Measurements from ENCODE around the gene MAP2K7.

The MAP2K7 gene

DNA sequence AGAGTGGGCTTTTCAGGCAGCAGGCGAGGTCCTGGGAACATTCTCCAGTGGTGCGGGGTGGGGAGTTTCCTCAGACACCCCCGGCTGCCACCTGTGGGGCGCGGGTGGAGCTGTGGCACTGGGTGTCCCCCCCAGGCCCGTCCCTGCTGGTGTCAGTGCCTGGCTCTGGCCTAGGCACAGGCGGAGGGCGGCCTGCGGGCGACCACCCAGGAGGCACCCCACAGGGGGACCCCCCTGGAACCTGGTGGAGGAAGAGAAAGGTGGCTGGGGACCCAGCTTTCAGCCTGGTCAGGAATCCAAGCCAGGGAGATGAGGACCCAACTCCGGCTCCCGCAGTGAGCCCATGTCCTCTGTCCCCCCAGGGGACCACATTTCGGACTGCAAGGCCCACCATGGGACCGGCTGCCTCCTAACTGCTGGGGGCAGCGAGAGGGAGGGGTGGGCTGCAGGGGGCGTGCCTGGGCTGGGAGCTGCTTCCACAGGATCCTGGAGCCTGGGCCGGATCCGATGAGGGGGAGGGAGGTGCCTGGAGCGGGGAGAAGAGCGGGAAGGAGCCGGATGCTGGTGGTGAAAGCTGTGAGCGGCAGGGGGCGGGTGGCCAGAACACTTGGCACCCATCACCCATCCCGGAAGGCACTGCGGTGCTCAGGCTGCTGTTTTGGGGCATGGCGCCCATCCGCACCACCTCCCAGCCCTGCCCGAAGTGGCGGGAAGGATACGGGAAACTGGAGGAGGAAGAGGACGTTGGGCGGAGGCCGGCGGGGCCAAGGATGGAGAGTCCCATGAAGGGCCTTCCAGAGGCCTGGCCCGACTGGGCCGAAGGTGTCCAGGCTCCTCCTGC, 27.8 kb downstream of the MAP2K7 start:
- TF ChIP-seq, protein P1, sequence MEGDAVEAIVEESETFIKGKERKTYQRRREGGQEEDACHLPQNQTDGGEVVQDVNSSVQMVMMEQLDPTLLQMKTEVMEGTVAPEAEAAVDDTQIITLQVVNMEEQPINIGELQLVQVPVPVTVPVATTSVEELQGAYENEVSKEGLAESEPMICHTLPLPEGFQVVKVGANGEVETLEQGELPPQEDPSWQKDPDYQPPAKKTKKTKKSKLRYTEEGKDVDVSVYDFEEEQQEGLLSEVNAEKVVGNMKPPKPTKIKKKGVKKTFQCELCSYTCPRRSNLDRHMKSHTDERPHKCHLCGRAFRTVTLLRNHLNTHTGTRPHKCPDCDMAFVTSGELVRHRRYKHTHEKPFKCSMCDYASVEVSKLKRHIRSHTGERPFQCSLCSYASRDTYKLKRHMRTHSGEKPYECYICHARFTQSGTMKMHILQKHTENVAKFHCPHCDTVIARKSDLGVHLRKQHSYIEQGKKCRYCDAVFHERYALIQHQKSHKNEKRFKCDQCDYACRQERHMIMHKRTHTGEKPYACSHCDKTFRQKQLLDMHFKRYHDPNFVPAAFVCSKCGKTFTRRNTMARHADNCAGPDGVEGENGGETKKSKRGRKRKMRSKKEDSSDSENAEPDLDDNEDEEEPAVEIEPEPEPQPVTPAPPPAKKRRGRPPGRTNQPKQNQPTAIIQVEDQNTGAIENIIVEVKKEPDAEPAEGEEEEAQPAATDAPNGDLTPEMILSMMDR (conservative IDR thresholded peaks at IDR 0.05; ENCODE audit: low read length): no peak
- no peak overlapping the region for H3K4me3 ChIP-seq (ENCODE audit: low read length)
- no peak for DNase-seq (ENCODE audit: low read depth)

DNA sequence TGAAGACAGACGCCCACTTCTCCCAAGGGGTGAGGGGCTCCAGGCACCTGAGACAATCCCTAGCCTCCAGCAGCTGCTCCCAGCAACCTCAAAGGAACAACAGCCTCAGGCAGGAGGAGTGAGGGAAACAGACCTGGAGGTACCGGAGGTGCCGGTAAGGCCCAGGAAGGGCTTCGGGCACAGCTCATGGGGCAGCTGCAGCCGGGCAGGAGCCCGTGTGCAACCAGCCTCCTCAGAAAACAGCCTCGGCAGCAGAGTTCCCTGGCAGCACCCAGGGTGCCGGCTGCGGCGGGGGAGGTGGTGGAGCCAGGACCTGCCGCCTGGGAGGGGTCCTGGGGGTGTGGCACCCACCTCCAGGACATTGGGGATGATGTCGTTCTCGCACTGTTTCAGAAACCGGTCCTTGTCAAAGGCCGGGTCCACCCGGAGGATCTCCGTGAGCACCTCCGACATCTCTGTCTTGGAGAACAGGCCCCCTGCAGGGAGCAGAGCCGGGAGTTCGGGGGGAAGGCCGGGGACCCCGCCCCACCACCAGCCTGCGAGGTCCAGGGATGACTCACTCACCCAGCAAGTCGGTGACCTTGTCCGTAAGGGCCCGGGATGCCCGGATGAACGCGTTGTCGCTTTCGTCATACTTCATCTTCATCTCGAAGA, 28.7 kb downstream of the MAP2K7 start:
- TF ChIP-seq, protein P1 (conservative IDR thresholded peaks at IDR 0.05; ENCODE audit: low read length): no peak
- DNase-seq (ENCODE audit: low read depth): no peak
- no peak overlapping the region for H3K4me3 ChIP-seq (ENCODE audit: low read length)

DNA sequence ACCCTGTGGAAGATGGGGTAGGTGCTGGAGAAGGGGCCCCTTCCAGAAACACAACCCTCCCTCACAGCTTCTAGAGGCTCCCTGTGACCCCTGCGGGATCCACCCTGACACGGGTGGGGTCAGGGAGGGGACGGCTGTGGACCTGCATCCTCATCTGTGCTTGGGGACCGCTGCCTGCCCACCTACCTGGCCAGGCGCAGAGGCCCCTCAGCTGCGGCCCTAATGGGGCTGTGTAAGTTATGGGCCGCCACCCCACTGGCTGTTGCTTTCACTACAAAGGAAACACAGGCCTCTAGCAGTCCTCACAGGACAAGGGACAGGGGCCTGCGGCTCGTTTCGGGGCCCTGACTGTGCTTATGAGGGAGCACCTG, 29.2 kb downstream of the MAP2K7 start:
- no peak overlapping the region for H3K4me3 ChIP-seq (ENCODE audit: low read length)
- TF ChIP-seq, protein P1 (conservative IDR thresholded peaks at IDR 0.05; ENCODE audit: low read length): no peak
- no peak for DNase-seq (ENCODE audit: low read depth)

DNA sequence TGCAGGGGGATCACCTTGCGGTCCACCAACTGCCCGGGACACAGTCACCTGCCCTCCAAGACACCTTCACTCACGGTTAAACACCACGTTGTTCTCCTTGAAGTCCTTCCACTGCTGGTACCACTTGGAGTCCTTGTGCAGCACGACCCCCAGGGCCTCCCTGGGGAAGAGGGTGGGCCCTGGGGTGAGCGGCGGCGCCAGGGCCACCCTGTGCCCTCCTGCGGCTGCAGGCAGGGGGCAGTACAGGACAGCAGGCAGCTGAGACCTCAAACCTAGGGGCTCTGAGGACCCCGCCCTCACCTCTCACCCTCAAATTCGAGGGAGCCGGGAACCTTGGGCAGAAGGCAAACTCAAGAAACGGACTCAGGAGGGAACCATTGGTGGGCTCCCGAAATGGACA, 29.7 kb downstream of the MAP2K7 start:
- TF ChIP-seq, protein P1 (conservative IDR thresholded peaks at IDR 0.05; ENCODE audit: low read length): 0 out of 2 replicates have a peak, but pooled peaks have one; percentile 7
- H3K4me3 ChIP-seq (ENCODE audit: low read length): no peak overlapping the region
- DNase-seq (ENCODE audit: low read depth): no peak

DNA sequence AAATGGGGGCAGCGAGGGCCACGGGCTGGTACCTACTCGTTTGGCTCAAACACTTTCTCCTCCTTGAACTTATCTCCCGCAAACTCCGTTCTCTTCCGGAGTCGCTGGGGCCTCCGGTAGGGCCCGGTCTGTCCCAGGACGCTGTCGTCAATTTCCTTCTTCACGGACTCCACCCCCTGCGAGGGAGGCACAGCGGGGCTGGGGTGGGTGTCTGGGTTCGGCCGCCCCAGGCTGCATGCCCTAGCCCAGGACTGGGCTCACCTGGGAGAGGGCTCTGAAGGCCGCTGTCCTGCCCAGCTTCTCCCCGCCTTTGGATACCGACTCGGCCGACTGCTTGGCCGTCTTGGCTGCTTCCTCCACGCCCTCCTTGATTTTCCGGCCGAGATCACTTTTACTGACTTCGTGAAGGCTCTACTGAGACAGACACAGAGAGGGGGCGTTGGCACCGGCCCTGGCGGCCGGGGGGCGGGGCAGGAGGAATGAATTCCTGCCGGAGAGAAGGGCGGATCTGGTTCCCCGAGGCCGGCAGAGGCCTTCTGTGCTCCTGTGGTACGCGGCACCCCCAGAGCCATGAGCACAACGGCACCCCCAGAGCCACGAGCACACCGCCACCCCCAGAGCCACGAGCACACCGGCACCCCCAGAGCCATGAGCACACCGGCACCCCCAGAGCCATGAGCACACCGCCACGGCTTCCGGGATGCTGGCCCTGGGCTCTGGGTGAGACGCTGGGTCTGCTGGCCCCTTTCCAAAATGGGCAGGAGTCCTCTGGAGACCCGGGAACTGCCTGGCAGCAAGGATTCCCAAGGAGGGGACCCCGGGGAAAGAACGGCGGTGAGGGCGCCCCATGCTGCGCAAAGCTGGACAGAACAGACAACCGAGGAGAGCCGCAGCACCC, 30.4 kb downstream of the MAP2K7 start:
- DNase-seq (ENCODE audit: low read depth): no peak
- TF ChIP-seq, protein P1 (conservative IDR thresholded peaks at IDR 0.05; ENCODE audit: low read length): no peak
- H3K4me3 ChIP-seq (ENCODE audit: low read length): no peak overlapping the region

DNA sequence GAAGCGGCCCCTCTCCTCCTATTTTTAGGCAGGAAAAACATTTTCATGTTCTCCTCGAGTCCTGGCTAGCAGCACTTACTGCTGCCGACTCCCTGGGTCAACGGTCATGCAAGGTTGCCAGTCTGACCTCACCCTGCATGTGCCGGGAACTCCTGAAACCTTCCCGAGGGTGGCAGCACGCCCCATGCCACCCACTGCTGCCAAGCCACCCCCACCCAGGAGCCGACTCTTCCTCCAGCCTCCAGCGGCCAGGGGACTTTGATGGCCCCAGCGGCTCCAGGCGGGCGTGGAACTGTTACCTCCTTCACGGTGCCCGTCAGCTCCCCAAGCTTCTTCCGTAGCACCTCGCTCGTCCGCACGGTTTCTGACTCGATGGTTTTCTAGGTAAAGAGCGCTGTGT, 31.1 kb downstream of the MAP2K7 start:
- no peak overlapping the region for H3K4me3 ChIP-seq (ENCODE audit: low read length)
- DNase-seq (ENCODE audit: low read depth): no peak
- TF ChIP-seq, protein P1 (conservative IDR thresholded peaks at IDR 0.05; ENCODE audit: low read length): no peak
